Left renal pelvis (tissue), 4 donors: ENCODE measurements around the gene MGMT. TPM values are rescaled to one million over a fixed set of nuclear protein-coding genes. Genes with fewer than 3 reads are reported as not detected.

ENCODE experiments used
- DNase-seq, 4 donors: peaks; one replicate each; pipeline ENCODE4 v3.0.0-alpha.2; 2013; ENCODE audit warnings: low read depth in 4 of 4, low spot score in 3 of 4
- polyA plus RNA-seq, 4 donors: library from polyadenylated mRNA; unstranded; fragments of 120-200 nt; gene quantifications; one replicate each; pipeline ENCODE4 v1.2.1, GENCODE V29; 2013; ENCODE audit not compliant: insufficient read length in 4 of 4

MGMT gene
- polyA plus RNA-seq, 4 donors = 14.2 to 24.7 (median 17.5) TPM

DNA sequence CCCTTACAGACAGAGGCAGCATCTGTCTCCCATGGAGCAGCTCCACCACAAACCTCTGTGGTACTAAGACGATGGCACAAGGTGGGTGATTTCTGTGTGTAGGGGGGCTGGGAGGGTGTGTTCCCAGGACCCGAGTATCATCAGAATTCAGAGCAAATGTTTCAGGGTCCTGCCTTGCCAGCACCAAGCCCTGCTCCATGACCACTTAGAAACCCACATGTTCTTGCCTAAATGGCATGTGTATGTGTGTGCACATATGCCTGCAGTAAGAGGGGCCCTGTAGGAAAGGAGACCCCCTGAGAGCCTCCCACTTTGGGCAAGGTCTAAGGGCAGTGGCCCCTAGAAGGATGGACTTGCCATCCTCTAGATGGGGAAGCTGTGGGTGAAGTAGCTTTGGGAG lies 17.1 kb upstream of the MGMT start:
- DNase-seq = no peak

DNA sequence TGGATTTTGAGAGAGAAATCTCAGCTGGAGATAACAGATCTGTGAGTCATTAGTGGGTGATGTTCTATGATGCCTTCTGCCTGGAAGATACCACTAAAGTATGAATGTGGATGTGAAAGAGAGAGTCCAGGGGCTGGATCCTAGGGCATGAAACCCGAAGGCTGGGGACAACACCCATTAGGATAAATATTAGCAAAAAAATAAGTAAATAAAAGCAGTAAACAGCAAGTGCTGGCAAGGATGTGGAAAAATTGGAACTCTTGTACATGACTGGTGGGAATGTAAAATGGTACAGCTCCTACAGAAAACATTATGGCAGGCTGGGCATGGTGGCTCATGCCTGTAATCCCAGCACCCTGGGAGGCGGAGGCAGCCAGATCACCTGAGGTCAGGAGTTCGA lies 16.6 kb upstream of the MGMT start:
- DNase-seq = no peak

DNA sequence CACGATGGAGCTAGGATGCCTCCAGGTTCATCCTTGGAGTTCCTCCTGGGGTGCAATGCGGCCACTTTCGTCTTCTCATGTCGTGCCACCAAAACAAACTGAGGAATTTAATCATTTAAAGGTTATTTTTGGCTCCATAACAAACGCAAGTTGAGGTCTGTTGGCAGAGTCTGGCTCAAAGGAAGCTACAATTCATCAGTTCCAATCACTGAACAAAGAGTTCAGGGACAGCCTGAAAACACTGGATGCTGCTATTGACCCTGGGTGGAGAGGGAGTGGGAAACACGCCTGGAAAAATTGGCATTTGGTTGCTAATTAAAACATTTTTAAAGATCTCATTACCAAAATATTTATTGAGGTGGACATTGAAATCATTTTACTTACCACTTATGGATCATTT lies 11.4 kb upstream of the MGMT start:
- DNase-seq = no peak

DNA sequence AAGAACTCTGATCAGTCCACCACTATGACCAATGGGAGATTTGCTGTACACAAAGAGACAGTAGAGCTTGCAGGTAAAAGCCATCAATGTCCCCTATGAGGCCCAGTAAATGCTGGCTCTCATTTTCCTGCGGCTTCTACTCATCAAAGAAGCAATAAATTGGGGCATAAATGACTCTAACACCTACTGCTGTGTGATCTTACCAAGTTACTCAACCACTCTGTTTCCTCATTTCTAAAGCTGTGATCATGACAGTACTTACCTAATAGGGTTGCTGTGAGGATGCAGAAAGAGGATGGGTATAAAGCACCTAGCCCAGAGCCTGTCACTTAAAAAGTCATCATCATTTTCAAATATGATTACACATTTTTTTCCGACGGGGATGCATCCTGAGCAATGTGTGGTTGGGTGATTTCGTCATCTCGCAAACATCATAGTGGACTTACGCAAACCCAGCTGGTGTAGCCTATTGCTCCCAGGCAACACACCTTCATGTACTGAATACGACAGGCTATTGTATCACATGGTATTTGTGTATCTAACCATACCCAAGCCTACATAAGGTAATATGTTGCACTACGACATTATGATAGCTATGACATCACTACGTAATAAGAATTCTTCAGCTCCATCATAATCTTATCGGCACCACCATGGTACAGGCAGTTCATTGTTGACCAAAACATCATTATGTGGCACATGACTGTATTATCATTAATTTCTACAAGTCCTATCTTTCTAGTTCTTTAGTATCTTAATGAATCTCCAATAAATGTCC lies 7.1 kb upstream of the MGMT start:
- no peak for DNase-seq

DNA sequence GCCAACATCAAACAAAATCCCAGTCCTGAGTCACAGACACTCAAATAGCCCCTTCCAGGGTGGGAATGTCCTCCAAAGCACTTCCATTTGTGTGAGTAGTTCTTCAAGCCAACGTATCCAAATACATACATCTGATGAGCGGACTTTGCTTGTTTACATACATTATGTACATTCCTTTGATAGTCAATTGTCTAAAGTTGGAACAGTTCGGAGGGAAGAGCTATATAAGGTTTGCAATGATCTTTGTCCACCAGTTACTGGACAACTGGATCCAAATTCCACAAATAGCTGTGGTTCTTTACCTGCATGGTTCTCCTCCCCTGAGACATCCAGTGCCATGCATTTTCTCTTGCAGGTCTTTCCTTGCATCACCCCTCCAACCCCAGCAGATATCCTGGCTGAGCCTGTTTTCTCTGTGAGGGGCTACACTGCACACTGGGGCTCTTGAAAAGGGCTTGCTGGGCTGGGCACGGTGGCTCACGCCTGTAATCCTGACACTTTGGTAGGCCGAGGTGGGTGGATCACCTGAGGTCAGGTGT lies 4.7 kb upstream of the MGMT start:
- no peak for DNase-seq

DNA sequence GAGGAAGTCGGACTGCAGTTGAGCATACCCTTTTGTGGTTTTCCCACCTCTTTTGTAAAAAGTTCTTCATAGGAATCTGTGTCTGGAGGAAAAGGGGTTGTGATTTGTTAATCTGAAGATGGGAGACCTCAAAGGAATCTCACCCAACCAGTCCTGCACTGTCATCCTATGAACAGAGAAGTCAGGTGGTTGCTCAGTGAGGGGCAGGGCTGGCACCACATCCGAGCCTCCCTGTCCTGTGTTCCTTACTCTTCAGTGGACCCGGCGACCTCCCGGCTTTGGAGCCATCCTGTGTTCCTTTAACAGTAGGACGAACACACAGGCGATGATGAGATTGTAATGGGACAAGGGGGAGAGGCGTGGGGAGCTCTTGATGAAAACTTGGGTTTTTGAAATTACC lies 2.8 kb upstream of the MGMT start:
- DNase-seq = no peak

DNA sequence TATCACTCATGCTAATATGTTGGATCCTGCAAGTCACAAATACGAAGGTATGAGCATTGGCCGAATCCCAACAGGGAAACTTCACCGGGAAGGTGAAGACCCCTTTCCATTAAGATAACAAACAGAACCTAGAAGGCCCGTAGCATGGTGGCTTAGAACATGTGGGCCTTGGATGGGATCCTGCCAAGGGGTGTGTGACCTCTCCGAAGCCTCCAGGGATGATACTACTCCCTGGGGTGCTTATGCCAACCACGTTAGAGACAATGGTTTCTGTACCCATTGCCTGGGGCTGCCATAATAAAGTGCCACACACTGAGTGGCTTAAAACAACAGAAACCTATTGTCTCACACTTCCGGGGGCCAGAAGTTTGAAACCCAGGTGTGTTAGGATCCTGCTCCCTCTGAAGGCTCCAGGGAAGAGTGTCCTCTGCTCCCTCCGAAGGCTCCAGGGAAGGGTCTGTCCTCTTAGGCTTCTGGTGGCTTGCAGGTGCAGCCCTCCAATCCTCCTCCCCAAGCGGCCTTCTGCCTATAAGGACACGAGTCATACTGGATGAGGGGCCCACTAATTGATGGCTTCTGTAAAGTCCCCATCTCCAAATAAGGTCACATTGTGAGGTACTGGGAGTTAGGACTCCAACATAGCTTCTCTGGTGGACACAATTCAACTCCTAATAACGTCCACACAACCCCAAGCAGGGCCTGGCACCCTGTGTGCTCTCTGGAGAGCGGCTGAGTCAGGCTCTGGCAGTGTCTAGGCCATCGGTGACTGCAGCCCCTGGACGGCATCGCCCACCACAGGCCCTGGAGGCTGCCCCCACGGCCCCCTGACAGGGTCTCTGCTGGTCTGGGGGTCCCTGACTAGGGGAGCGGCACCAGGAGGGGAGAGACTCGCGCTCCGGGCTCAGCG lies 992 bp upstream of the MGMT start:
- no peak for DNase-seq

DNA sequence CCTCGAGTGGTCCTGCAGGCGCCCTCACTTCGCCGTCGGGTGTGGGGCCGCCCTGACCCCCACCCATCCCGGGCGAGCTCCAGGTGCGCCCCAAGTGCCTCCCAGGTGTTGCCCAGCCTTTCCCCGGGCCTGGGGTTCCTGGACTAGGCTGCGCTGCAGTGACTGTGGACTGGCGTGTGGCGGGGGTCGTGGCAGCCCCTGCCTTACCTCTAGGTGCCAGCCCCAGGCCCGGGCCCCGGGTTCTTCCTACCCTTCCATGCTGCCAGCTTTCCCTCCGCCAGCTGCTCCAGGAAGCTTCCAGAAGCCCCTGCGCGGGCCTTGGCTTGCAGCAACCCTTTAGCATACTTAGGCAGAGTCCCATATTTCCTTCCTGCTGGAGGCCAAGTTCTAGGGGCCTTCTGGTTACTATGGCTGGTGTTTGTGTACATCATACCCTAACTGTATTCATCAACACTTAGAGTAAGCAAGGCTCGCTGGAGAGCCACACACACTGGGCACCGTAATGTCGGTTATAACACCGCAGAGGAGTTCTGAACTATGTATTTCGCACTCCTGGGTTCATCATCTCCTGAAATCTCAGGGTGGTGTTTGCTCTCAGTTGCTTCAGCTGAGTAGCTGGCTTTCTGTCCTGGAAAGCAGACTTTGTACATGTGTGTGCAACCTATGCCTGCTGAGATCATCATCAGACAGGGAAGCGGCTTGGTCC lies 471 bp downstream of the MGMT start:
- DNase-seq = peak in 1 of 4 donors; percentile 4

DNA sequence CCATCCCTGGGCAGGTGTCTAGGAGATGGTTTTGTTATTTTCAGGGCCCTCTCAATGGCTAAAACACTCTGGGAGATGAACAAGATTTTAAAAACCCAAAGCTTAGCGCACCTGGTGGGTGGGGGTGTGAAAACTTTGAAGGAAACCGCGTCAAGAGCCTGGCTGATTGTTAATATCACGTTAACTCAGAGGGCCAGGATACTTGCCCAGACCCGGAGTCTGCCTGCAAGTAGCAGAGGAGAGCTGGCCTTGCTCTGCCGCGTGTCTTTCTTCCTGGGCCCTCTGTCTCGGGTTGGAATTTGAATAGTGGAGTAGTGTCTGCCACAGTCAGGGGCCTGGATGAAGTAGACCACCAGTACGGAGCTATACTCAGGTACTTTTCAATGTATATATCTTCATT lies 1.1 kb downstream of the MGMT start:
- DNase-seq = no peak

DNA sequence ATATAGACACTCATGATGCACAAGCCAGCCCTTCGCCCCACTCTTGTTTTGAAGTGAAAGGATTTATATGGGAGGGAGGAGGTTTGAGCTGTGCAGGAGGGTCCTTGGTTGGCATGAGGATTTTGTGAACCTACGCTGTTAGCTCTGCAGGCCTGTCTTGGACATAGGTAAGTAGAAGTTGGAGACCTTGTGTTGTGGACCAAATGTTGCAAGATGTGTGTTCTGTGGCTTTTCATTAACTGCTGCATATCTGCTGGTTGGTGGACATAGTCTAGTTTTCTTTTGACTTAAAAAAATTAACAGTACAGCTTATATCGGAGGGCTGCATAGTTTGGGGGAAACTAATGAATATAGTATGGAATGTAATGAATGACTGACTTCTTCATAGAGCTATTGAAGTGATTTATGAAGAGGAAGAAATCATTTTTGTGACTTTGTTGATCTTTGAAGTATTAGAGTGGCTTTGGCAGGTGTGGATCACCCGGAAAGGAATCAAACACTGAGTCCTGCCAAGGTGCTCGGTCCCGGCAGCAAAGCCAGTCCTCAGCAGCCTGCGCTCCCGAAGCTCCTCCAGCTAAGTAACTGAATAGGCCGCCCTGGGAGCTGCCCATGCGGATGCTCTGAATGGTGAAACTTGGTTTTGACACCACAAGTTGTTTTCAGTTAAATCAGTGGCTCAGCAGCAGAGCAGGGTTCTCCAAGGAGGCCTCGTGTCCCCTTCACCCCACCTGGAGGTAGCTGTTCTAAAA lies 3.2 kb downstream of the MGMT start:
- no peak for DNase-seq

DNA sequence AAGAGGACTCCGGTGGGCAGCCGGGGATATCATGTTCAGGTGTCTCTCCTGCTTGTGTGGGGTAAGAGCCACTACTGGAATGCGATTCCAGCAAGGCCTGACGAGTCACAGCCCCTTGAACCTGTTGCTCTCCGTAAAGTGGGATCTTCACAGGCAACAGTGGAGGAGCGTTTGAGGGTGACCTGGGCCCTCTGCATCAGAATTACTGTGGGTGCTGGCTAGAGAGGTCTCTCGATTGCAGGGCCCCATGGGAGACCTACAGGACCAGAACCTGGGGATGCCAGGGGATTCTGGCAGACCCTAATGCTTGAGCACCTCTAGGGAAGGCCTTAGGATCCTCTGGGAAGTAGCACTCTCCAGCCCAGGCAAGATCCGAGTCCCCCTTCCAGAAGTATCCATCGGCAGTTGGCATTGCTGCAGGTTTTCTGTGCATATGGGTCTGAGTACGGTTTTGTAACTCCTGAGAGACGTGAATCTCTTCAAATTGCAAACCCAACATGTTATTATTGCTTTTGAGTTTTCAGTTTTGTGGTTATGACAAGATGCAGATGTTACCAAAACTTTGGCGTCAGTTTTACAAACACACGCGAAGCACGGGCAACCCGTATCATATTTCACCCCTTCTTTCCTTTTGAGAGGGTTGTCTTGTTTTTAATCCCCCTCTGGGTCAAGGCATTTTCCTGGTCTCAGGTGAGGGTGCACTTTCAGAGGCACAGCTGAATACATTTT lies 4.6 kb downstream of the MGMT start:
- no peak for DNase-seq

DNA sequence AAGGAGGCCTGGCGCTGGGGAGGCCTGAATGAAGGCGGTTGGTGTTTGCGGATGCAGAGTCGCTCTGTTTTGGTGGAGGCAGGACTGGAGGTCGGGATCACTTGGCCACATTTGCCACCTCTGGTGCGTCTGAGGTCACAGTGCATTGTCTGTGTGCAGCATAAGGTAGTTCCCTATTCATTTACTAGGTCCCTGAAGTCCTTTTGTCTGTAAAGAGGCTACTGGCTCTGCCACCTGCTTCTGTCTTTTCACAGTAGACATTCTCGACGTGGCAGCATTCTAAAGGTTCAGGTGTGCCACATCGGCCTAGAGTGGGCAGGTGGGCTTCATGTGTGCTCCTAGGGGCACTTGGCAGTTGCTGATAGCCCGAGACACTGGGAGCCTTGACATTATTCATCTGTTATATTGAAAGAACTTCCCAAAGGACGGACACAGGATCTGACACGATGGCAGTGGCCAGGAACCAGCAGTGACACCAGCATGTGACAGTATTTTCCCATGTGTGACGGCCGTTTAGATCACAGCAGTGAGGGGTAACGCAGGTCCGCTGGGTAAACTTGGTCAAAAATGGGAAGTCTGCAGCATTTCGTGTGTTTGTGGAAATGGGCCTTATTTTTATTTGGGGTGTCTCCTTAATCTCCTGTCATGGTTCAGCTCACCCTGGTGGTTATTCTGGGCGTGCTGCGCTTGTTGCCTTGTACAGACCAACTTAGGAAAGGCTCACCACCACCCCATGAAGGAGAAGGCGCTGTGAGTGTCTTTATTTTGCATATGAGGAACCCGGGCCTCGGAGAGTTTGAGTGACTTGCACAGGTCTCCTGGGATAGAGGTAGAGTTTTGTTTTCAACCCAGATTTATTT lies 5.9 kb downstream of the MGMT start:
- DNase-seq = no peak

DNA sequence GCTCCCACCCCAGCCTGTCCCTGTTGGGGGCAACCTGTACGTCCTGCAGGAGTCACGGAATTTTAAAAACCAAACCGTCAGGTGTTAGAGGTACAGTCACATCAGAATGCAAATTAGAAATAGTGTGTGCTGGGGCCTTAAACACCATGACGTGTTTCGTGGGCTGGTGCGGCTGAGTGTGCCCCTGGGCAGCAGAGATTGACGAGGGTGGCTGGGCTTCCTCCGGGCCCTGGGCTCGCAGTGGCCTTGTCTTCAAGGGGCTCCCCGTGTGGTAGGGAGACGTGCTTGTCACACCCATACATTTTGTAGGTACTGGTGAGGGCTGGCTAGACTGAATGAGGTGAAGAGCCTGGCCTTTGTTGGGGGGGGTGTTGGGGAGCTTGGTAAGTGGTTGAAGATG lies 7.6 kb downstream of the MGMT start:
- DNase-seq = no peak

DNA sequence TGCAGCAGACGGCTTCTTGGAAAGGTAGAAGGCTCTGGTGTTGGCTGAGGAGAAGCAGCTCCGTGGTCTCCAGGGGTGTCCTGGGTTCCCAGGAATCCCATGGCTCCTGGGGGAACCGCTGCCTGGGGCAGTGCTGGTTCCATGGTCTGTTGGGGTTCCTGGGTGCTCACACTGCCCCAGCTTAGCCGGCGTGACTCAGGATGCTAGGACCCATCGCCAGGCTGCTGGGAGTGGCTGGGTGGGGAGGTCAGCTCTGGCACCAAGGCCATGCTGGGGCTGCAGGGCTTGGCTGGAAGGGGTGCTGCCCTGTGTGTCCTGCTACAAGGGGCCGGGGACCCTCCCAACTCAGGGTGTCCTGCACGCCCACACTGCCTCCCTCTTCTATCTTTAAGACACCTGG lies 9.4 kb downstream of the MGMT start:
- DNase-seq = no peak

DNA sequence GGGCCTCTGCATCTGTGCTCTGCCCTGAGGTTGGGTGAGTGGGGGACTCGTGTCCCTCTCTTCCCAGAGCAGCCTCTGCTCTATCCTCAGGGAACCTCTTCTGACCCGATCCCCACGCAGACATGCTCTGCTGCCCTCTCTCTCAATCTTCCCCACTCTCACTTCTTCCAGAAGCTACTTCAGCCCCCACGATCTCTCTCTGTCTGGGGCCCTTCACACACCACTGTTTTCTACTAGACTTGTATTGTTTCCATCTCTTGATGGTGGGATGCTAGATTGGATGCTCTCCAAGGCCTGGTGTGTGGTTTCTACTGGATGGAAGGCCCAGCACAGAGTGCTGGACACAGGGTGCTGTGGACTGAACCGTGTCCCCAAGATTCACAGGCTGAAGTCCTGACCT lies 10.0 kb downstream of the MGMT start:
- no peak for DNase-seq

DNA sequence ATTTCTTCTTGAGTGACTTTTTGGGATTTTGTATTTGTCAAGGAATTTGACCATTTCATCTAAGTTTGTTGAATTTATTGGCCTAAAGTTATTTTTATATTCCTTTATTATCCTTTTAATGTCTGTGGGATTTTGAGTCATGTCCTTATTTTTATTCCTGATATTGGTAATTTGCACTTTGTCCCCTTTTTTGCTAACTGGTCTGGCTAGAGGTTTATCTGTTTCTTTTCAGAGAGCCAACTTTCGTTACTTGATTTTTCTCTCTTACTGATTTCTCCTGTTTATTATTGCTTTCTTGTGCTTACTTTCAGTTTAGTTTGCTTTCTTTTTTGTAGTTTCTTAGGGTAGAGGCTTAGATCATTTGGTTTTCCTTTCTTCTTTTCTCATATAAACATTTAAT lies 14.6 kb downstream of the MGMT start:
- DNase-seq = no peak

DNA sequence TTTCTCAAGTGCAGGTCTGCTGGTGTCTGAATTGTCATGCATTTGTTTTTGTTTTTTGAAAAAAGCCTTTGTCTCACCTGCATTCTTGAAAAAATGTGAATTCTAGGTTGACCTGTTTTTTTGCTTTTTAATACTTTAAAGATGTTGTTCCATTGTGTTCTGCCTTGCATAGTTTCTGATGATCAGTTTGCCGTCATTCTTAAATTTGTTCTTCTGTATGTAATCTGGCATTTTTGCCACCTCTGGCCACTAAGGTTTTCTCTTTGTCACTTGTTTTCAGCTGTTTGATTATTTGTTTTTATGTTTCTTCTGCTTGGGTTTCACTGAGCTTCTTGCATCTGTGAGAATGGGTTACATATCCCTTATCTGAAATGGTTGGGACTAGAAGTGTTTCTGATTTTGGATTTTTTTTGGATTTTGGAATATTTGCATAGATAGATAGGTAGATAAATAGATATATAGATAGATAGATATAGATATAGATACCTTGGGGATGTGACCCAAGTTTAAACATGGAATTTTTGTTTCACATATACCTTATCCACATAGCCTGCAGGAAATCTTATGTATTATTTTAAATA lies 16.5 kb downstream of the MGMT start:
- DNase-seq = no peak

DNA sequence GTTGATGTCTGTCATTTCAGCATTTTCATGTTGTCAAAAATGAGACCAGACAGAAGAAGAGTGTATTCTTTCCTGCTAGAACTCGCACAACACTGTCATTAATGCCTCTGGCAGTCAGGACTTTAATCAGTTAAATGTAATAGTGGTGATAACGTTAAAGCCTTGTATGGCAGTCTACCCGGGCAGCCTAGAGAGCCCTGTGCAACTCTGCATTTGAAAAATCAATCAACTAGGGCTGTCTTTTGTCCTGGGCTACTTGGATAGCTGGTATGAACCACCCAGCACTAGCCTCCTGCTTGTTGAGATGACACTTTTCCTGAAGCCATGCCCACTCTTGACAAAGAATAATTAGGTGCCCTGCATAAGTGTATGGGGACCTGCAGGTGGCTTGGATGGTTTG lies 19.8 kb downstream of the MGMT start:
- no peak for DNase-seq
